Right atrium auricular region (tissue), 2 donors: Measurements from ENCODE around the gene ARID5B. TPM values are rescaled to one million over a fixed set of nuclear protein-coding genes. Genes with fewer than 3 reads are reported as not detected.

Source experiments
- DNase-seq: peaks from one replicate; pipeline ENCODE4 v3.0.0-alpha.2; 2019; ENCODE audit warnings: low spot score
- H3K27ac ChIP-seq, 2 donors: fragments of 200-600 bp; sonication (generic); 1 replicate in 1 of 2; 2 replicates in 1 of 2; pipeline ENCODE4 v1.5.1; 2016 to 2019
- H3K27me3 ChIP-seq, 2 donors: fragments of 200-600 bp; sonication (generic); one replicate each; pipeline versions ENCODE4 v1.5.1 to v1.6.0; 2017 to 2019
- H3K36me3 ChIP-seq: fragments of 200-600 bp; sonication (generic); one replicate; pipeline ENCODE4 v1.5.1; 2016
- H3K4me1 ChIP-seq, 2 donors: fragments of 200-600 bp; sonication (generic); one replicate each; pipeline versions ENCODE4 v1.5.1 to v1.6.0; 2017 to 2019
- H3K4me3 ChIP-seq, 2 donors: fragments of 200-600 bp; sonication (generic); 1 replicate in 1 of 2; 2 replicates in 1 of 2; pipeline ENCODE4 v1.5.1; 2017 to 2019; ENCODE audit warnings: mild to moderate bottlenecking in 1 of 2, moderate library complexity in 1 of 2
- H3K9me3 ChIP-seq, 2 donors: fragments of 200-600 bp; sonication (generic); one replicate each; pipeline ENCODE4 v1.5.1; 2019
- CTCF ChIP-seq, 2 donors: fragments of 200-600 bp; sonication (generic); IDR thresholded peaks; one replicate each; pipeline ENCODE4 v1.5.1; 2019; ENCODE audit warnings: antibody characterized with exemption in 2 of 2
- total RNA-seq, 2 donors: library from RNA; depleted of rRNA; stranded (reverse); fragments of >200 nt; gene quantifications; one replicate each; pipeline ENCODE4 v1.1.0, GENCODE V29; 2016

ARID5B gene
- total RNA-seq, 2 donors from 2014 or later = 37.9 to 53.4 TPM

- Histone ChIP-seq H3K4me1 (peaks cover 0 to 93% of the 10 kb centered on the region in 2 donors), H3K36me3 (peaks cover 48% of the 10 kb centered on the region), H3K27ac (peak overlapping the region; percentile 41 to 56), H3K9me3 (no peaks in the 10 kb centered on the region), H3K27me3 (no peaks in the 10 kb centered on the region), H3K4me3 (no peak overlapping the region)
- DNase-seq = no peak
- TF ChIP-seq CTCF (IDR thresholded peaks at IDR 0.05) = no peak
Observed at GRCh38 chr10:62077330-62078015, 176.0 kb downstream of the ARID5B start.

DNA sequence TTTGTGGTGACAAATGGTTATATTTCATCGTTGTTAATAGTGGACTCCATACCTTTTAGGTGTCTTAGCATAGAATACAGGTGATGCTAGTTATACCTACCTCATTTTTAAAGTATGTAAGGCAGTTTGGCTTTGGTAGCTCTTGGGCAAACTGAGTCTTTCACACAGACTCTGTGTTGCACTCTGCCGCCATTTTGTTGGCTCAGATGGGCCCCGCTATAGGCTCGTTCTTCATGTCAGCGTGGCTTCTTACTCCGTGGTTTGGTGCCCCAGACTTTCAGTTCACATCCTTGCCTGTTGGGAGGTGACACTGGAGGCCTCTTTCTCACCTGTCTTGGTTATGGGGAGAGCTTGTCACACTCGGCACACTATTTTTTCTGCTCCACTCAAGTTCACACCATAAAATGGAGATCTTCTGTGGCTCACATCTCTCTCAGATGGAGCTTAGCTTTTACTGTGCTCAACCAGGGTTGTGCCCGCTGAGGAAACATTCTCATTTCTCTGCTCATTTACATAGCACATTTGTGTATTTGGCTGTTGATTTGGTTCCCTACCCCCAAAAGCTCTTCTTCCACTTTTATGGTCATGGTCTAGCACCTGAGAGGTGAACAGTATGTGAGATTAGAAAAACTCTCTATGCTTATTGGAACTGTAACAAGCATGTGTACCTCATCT lies 178.5 kb downstream of the ARID5B start:
- Histone ChIP-seq H3K9me3 (no peaks in the 10 kb centered on the region), H3K4me1 (peaks cover 0 to 95% of the 10 kb centered on the region in 2 donors), H3K36me3 (peaks cover 28% of the 10 kb centered on the region), H3K4me3 (no peak overlapping the region), H3K27ac (peak overlapping the region; percentile 85 to 89), H3K27me3 (no peaks in the 10 kb centered on the region)
- no peak for TF ChIP-seq CTCF (IDR thresholded peaks at IDR 0.05)
- DNase-seq = no peak

DNA sequence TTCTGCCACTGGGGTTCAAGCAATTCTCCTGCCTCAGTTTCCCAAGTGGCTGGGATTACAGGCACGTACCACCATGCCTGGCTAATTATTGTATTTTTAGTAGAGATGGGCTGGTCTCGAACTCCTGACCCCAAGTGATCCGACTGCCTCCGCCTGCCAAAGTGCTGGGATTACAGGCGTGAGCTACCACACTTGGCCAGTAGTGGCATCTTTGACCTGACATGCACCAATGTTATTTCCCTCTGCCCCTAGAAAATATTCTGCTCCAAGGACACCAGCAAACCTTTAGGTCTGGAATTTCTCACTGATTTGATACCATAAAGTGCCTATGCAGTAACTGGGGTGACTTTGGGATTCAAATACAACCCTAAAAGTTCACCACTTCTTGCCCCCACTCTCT lies 179.4 kb downstream of the ARID5B start:
- no peak for DNase-seq
- Histone ChIP-seq H3K4me1 (peaks cover 0 to 90% of the 10 kb centered on the region in 2 donors), H3K27me3 (no peaks in the 10 kb centered on the region), H3K36me3 (peaks cover 28% of the 10 kb centered on the region), H3K9me3 (no peaks in the 10 kb centered on the region), H3K4me3 (no peak overlapping the region), H3K27ac (peak overlapping the region; percentile 85 to 89)
- peak in 1 of 2 donors; percentile 19 for TF ChIP-seq CTCF (IDR thresholded peaks at IDR 0.05)

DNA sequence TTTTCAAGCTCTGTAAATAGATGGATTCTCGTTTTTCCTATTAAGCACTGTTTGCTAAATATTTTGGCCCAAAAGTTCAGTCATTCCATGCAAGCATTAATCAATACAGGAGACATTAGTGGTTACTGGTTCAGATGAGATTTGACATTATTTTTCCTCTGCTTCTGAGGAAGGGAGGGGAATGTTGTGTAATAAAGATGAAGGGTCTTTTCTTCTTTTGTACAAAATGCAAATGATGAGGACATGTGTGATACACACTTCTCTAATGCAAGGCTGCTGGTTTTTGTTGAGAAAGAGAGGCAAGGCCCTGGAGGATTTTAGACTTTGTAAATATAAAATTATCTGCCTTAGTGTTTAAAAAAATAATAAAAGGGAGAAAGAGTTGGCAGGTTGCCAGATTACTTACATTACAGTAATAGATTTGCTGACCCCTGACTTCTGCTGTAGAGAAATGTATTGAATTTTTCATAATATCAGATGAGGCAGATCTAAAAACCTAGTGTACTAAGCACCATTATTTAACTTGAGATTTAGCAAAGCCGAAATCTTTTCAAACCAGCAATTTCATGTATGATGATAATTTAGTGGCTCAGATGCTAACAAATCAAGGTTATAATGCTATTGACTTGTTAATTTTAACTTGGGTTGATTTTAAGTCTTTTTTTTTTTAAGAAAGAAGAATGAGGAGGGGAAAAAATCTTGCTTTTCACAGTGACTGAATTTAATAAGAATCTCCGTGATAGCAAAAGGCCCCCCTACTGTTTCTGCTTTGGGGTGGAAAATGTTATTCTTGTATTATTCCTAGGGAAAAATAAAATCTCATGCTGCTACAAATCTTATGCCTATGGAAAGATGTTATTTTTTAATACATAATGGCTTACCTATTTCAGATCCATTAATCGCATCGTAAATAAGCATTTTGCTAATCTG lies 180.1 kb downstream of the ARID5B start:
- DNase-seq = no peak
- H3K4me1 ChIP-seq = peaks cover 0 to 84% of the 10 kb centered on the region in 2 donors
- no peaks in the 10 kb centered on the region for H3K27me3 ChIP-seq
- H3K9me3 ChIP-seq = no peaks in the 10 kb centered on the region
- peaks cover 32% of the 10 kb centered on the region for H3K36me3 ChIP-seq
- peak overlapping the region; percentile 85 to 89 for H3K27ac ChIP-seq
- H3K4me3 ChIP-seq = no peak overlapping the region
- no peak for TF ChIP-seq CTCF (IDR thresholded peaks at IDR 0.05)

DNA sequence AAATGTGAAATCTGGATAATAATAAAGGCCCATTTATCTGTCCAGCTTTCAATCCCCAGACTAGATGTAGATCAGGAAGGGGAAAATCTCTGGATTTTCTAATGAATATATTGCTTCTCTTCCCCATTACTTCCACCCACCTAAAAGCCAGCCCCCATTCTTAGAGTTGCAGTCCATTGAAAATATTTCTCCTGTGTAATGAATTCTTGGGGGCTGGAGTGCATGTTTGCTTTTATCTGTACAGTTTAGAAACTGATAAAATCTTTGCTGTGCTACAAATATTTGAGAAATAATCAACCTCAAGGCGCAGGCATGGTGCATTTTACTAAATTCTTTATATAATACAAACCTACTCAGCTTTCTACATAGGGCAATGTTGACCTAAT lies 180.8 kb downstream of the ARID5B start:
- H3K9me3 ChIP-seq = no peaks in the 10 kb centered on the region
- no peak for TF ChIP-seq CTCF (IDR thresholded peaks at IDR 0.05)
- peak overlapping the region; percentile 85 to 89 for H3K27ac ChIP-seq
- H3K36me3 ChIP-seq = peaks cover 36% of the 10 kb centered on the region
- peak overlapping the region in 1 of 2 donors; percentile 20 for H3K4me3 ChIP-seq
- no peaks in the 10 kb centered on the region for H3K27me3 ChIP-seq
- DNase-seq = no peak
- H3K4me1 ChIP-seq = peaks cover 0 to 78% of the 10 kb centered on the region in 2 donors
